ENCODE measurements around the gene ADAMTS3. TPM values are rescaled to one million over a fixed set of nuclear protein-coding genes. Genes with fewer than 3 reads are reported as not detected.

The ADAMTS3 gene
- total RNA-seq, 2 donors from 2014 or later = 2.3 to 5.4 TPM

- peaks cover 9 to 17% of the 10 kb centered on the region in 2 donors for H3K4me1 ChIP-seq (ENCODE audit: control insufficient read depth in 1 of 2, low read depth in 2 of 2)
- DNase-seq (ENCODE audit: low spot score) = no peak
- no peak for ATAC-seq (ENCODE audit: insufficient number of reproducible peaks, low FRiP score, low read depth)
- no peak overlapping the region for H3K4me3 ChIP-seq
- H3K27ac ChIP-seq = no peak overlapping the region
- H3K27me3 ChIP-seq (replicated peaks; ENCODE audit: insufficient read depth) = no peaks in the 10 kb centered on the region
- no peak for TF ChIP-seq CTCF (IDR thresholded peaks at IDR 0.05)
- H3K9me3 ChIP-seq = no peaks in the 10 kb centered on the region
- no peaks in the 10 kb centered on the region for H3K36me3 ChIP-seq
Measured at GRCh38 chr4:72320223-72320948, 248.6 kb downstream of the ADAMTS3 start.

GRCh38 chr4:72319601-72320021 is 249.4 kb downstream of the ADAMTS3 start:
- TF ChIP-seq CTCF (IDR thresholded peaks at IDR 0.05) = no peak

GRCh38 chr4:72318421-72319170 is 250.4 kb downstream of the ADAMTS3 start:
- Histone ChIP-seq H3K27ac (no peak overlapping the region), H3K36me3 (no peaks in the 10 kb centered on the region), H3K27me3 (replicated peaks; ENCODE audit: insufficient read depth) (no peaks in the 10 kb centered on the region), H3K4me1 (ENCODE audit: control insufficient read depth in 1 of 2, low read depth in 2 of 2) (peaks cover 9 to 31% of the 10 kb centered on the region in 2 donors), H3K9me3 (no peaks in the 10 kb centered on the region), H3K4me3 (no peak overlapping the region)
- no peak for DNase-seq (ENCODE audit: low spot score)
- no peak for TF ChIP-seq CTCF (IDR thresholded peaks at IDR 0.05)
- ATAC-seq (ENCODE audit: insufficient number of reproducible peaks, low FRiP score, low read depth) = no peak

More at GRCh38 chr4:72319601-72320021, 249.4 kb downstream of the ADAMTS3 start:
- H3K27me3 ChIP-seq (replicated peaks; ENCODE audit: insufficient read depth) = no peaks in the 10 kb centered on the region
- DNase-seq (ENCODE audit: low spot score) (no peak), ATAC-seq (ENCODE audit: insufficient number of reproducible peaks, low FRiP score, low read depth) (no peak)
- peaks cover 9 to 23% of the 10 kb centered on the region in 2 donors for H3K4me1 ChIP-seq (ENCODE audit: control insufficient read depth in 1 of 2, low read depth in 2 of 2)
- H3K27ac ChIP-seq = no peak overlapping the region
- H3K4me3 ChIP-seq = no peak overlapping the region
- no peaks in the 10 kb centered on the region for H3K9me3 ChIP-seq
- H3K36me3 ChIP-seq = no peaks in the 10 kb centered on the region

- H3K4me1 ChIP-seq (ENCODE audit: control insufficient read depth in 1 of 2, low read depth in 2 of 2) = peaks cover 22 to 49% of the 10 kb centered on the region in 2 donors
- TF ChIP-seq CTCF (IDR thresholded peaks at IDR 0.05) = no peak
- H3K9me3 ChIP-seq = no peaks in the 10 kb centered on the region
- DNase-seq (ENCODE audit: low spot score) (no peak), ATAC-seq (ENCODE audit: insufficient number of reproducible peaks, low FRiP score, low read depth) (no peak)
- H3K27me3 ChIP-seq (replicated peaks; ENCODE audit: insufficient read depth) = no peaks in the 10 kb centered on the region
- H3K4me3 ChIP-seq = no peak overlapping the region
- no peaks in the 10 kb centered on the region for H3K36me3 ChIP-seq
- H3K27ac ChIP-seq = no peak overlapping the region
Measured at GRCh38 chr4:72314869-72315268, 254.2 kb downstream of the ADAMTS3 start.

GRCh38 chr4:72313121-72313520 is 255.9 kb downstream of the ADAMTS3 start:
- peaks cover 17 to 40% of the 10 kb centered on the region in 2 donors for H3K4me1 ChIP-seq (ENCODE audit: control insufficient read depth in 1 of 2, low read depth in 2 of 2)
- no peaks in the 10 kb centered on the region for H3K27me3 ChIP-seq (replicated peaks; ENCODE audit: insufficient read depth)
- H3K27ac ChIP-seq = peak overlapping the region in 1 of 2 donors; percentile 69
- H3K9me3 ChIP-seq = no peaks in the 10 kb centered on the region
- H3K4me3 ChIP-seq = no peak overlapping the region
- H3K36me3 ChIP-seq = no peaks in the 10 kb centered on the region
- ATAC-seq (ENCODE audit: insufficient number of reproducible peaks, low FRiP score, low read depth) (no peak), DNase-seq (ENCODE audit: low spot score) (no peak)
- no peak for TF ChIP-seq CTCF (IDR thresholded peaks at IDR 0.05)

Measured in thoracic aorta (tissue), 2 donors.